HG02884 (cell line): ENCODE data around the gene PAPLN.
A peak's percentile ranks its signal among the peaks of the same experiment; 100 is the strongest.
"Not testable (repeated sequence)": the region's sequence is repeated elsewhere in the genome, so short reads cannot be mapped to it uniquely, and the experiment has no call there.

ENCODE experiments used
- ATAC-seq: cut with Tn5 transposase; IDR thresholded peaks from one replicate; pipeline ENCODE4 v1.9.1; 2021; ENCODE audit warnings: mild to moderate bottlenecking, moderate library complexity; ENCODE audit not compliant: unreplicated experiment

The PAPLN gene

GRCh38 chr14:73283608-73284379 lies 46.5 kb downstream of the PAPLN start:
- no peak for ATAC-seq

GRCh38 chr14:73285979-73286378 lies 48.7 kb downstream of the PAPLN start:
- ATAC-seq: no peak

- ATAC-seq: no peak
These were observed 49.3 kb downstream of the PAPLN start for GRCh38 chr14:73286598-73286997.

GRCh38 chr14:73287071-73287470 lies 49.8 kb downstream of the PAPLN start:
- no peak for ATAC-seq

- no peak for ATAC-seq
These were observed 52.0 kb downstream of the PAPLN start for GRCh38 chr14:73289308-73289707.

- ATAC-seq: no peak
These were observed 52.4 kb downstream of the PAPLN start for GRCh38 chr14:73289729-73290128.

GRCh38 chr14:73290279-73290678 lies 53.0 kb downstream of the PAPLN start:
- peak; percentile 73 for ATAC-seq

- ATAC-seq: no peak
These were observed 56.8 kb downstream of the PAPLN start for GRCh38 chr14:73293782-73294781.

GRCh38 chr14:73295198-73295796 lies 58.0 kb downstream of the PAPLN start:
- ATAC-seq: no peak

- no peak for ATAC-seq
These were observed 68.2 kb downstream of the PAPLN start for GRCh38 chr14:73305499-73305898.

GRCh38 chr14:73307261-73307660 lies 70.0 kb downstream of the PAPLN start:
- no peak for ATAC-seq

- not testable (repeated sequence) for ATAC-seq
These were observed 71.9 kb downstream of the PAPLN start for GRCh38 chr14:73309207-73309606.

- no peak for ATAC-seq
These were observed 74.4 kb downstream of the PAPLN start for GRCh38 chr14:73311708-73312030.

GRCh38 chr14:73312687-73313086 lies 75.4 kb downstream of the PAPLN start:
- no peak for ATAC-seq

GRCh38 chr14:73313151-73313550 lies 75.8 kb downstream of the PAPLN start:
- no peak for ATAC-seq

- no peak for ATAC-seq
These were observed 86.6 kb downstream of the PAPLN start for GRCh38 chr14:73323896-73324399.
